ENCODE measurements around the gene TEAD4.

The TEAD4 gene

DNA sequence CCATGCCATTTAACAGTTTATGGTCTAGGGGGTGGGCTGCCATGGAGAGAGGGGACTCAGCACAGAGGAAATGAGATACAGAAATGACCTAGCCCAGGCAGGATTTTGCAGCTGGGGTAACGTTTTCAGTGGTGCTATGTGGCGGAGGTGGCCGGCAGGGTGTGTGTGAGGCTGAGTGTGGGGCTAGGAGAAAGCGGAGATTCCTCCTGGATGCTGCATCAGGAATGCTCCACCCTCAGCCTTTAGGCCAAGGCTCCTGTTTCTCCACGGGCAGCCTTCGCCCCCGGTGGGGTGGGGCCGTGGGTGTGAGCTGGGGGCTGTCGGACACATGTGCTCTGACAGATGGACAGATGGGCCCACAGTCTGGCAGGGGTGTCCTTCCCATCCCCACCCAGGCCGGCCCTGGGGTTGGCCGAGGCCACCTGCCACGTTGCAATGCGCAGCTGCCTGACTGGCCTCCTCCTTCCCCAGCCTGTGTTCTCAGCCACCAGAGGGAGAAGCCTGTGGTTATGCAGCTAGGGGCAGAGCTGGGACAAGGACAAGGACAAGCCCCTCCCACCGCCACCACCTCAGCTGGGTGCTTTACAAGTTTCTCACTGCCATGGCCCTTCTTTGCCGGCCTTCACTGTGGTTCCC, 44.3 kb downstream of the TEAD4 start:
- DNase-seq, result no peak

DNA sequence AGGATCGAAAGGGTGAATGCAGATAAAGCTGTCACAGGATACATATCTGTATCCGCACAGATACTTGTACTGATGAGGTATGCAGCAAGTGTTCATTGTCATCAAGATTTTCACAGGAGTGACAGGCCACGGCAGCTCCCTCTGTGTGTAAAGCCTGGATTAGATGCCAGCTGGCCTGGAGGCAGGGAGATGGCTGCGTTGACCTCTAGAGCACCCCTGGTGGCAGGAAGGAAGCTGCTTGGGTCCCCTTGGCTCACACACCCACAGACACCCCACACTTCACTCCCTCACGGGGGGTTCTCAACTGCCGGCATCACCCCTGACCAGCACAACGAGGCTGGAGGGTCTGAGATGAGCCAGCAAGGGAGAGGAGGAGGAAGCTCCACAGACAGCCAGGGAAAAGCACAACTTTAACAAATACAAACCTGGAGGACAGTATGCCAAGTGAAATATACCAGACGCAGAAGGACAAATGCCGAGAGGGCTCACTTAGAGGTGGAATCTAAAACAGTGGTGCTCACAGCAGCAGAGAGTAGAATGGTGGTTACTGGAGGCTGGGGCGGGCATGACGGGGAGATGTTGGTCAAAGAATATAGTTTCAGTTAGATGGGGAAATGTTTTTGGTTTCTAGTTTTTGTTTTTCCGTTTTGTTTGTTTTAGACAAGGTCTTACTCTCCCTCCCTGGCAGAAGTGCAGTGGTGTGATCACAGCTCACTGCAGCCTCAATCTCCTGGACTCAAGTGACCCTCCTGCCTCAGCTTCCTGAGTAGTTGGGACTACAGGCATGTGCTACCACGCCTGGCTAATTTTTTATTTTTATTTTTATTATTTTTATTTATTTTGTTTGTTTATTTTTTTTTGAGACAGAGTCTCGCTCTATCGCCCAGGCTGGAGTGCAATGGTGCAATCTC, 45.7 kb downstream of the TEAD4 start:
- no peak for DNase-seq

DNA sequence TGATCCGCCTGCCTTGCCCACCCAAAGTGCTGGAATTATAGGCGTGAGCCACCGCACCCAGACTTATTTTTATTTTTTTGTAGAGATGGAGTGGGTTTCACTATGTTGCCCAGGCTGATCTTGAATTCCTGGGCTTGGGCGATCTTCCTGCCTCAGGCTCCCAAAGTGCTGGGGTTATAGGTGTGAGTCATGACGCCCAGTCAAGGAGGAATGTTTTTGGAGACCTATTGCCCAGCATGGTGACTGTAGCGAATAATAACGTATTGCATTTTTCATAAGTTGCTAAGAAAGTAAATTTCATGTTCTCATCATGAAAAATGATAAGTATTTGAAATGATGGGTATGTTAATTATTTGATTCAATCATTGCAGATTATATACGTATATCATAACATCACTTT, 46.5 kb downstream of the TEAD4 start:
- DNase-seq, result no peak

DNA sequence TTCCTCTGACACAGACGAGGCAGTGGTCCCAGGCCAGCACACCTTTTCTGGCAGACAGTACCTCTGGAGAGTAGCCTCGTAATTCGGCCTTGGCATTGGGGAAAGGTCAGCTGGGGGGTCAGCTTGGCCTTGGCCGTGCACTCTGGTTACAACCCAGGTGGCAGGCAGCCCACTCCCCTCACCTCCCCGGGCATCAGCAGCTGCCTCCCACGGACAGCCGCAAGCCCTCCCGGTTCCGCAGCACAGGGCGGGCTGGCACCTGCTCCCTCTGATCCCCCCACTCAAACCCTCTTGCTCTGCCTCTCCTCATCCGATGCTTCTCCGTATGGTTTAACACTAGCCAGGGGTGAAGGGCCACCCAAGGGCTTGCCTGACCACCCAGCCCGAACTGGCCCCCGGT, 50.6 kb downstream of the TEAD4 start:
- no peak for DNase-seq

DNA sequence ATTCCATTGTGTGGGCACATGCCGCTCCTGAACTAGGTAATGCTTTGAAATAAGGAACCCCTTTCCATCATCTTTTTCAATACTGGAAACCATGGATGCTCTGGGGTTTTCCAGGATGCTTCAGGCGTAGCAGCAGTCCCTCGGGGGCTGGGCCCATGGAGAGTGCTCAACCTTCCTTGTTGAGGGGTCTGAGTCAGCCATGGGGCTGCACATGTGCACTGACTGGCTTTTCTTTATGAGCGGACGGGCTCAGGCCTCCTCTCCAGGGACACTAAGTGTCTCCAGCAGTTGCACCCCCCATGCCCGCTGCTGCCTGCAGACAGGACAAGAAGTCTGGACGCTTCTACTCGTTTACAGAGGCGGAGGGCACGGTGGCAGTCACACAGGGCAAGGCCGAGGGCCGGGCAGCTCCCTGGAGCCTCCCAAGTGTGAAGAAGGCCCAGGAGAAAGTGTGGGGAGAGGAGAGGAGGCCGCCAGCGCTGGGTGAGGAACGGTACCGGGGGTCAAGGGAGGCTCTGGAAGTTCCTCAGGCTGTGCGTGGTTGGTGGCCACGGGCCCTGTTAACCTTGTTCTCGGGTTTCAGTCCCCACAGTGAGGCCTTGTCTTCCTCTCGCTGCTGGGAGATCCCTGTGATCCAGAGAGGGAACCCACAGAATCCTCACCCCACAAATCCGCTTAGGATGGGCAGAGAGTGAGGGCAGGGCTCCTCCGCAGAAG, 51.2 kb downstream of the TEAD4 start:
- DNase-seq, result no peak

DNA sequence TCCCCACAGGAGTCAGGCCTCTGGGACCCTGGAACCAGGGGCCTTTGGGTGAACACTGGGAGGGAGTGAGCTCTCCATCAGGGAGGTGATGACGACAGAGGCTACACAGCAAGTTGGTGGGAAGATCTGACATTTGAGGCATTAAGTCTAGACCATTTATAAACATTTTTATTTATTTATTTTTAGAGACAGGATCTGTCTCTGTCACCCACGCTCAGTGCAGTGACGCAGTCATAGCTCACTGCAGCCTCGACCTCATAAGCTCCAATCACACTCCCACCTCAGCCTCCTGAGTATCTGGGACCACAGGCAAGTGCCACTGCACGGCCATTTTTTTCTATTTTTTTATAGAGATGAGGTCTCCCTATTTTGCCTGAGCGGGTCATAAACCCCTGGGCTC, 53.6 kb downstream of the TEAD4 start:
- no peak for DNase-seq

DNA sequence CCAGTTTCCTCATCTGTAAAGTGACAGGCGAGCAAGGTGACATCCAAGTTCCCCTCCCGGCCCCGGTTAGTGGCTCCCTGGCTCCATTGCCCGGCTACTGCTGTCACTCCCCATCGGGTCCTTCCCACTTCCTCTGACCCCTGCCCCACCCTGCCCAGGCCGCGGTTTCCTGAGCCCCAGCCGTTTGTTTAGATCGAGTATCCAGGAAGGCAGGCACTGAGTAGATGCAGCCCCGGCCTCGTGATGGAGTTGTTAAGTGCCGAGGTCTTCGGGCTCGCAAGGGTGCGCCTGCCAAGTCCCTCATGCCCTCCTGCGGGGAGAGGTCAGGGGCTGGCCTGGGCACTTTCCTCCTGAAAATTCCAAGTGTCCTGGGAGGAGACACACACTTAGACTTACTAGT, 55.4 kb downstream of the TEAD4 start:
- DNase-seq, result no peak

DNA sequence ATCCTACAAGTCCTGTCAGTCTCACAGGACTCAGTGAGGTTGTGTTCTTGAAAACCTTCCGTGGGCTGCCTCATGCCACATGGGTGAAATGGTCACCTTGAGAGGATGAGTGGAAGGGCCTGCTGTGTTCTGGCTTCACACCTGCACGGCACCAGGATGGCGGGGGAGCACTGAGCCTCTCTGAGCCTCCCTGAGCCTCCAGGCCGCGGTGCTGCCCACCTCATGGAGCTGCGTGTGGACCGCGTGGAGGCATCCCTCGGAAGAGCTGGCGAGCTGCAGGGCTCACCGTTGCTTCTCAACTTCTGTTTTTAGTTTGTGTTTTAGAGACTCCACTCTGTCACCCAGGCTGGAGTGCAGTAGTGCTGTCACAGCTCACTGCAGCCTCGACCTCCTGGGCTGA, 56.2 kb downstream of the TEAD4 start:
- no peak for DNase-seq

DNA sequence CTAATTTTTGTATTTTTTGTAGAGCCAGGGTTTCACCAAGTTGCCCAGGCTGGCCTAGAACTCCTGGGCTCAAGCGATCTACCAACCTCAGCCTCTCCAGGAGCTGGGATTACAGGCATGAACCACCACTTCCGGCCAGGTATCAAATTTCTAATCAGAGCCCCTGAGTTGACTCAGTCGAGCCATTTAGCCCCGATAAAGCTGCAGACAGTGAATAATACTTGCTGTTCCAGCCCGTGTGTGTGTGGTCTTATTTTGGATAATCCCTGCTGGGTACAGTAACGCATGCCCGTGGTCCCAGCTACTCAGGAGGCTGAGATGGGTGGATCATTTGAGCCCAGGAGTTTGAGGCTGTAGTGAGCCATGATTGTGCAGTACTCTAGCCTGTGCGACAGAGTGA, 57.0 kb downstream of the TEAD4 start:
- DNase-seq, result no peak

DNA sequence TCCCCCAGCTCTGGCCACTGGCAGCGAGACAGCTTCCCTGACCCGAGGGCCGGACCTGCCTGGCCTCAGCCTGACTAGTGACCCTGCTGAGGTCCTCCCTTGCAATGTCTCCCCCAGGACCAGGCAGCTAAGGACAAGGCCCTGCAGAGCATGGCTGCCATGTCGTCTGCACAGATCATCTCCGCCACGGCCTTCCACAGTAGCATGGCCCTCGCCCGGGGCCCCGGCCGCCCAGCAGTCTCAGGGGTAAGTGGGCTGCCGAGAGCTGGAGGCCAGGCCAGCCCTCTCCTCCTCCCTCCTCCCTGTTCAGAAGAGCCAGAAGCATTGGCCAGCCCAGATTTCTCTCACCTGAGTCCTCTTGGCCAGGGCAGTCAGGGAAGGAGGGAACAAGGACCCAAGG, 58.1 kb downstream of the TEAD4 start:
- no peak for DNase-seq

DNA sequence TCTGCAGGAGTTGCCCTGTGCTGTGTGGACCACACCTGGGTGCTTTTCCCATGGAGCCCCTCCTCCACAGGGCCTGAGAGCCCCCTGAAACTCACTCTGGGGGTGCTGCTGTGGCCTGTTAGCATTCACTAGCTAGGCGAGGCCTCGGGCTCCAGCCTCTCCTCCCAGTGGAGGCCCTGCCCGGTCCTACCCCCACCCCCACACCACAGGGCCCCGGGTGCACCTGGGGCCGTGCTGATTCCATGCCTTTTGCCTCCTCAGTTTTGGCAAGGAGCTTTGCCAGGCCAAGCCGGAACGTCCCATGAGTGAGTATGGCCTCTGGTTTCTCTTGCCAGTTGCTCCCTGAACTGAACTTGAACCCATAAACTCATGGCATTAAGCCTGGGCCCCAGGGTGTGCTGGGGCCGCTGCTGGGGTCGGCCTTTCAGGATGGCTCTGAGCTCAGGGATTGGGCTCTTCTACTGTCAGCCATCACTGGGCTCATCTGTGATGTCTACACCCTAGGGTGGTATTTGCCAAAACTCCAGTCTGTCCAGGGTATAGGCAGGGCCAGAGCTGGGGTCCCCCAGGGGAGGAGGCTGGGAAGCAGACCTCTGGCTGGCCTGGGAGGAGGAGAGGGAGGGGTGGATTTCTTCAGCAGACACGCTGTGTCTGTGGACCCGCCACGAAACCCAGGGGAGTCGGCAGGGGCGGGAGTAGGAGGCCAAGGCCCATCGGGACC, 59.2 kb downstream of the TEAD4 start:
- no peak for DNase-seq

DNA sequence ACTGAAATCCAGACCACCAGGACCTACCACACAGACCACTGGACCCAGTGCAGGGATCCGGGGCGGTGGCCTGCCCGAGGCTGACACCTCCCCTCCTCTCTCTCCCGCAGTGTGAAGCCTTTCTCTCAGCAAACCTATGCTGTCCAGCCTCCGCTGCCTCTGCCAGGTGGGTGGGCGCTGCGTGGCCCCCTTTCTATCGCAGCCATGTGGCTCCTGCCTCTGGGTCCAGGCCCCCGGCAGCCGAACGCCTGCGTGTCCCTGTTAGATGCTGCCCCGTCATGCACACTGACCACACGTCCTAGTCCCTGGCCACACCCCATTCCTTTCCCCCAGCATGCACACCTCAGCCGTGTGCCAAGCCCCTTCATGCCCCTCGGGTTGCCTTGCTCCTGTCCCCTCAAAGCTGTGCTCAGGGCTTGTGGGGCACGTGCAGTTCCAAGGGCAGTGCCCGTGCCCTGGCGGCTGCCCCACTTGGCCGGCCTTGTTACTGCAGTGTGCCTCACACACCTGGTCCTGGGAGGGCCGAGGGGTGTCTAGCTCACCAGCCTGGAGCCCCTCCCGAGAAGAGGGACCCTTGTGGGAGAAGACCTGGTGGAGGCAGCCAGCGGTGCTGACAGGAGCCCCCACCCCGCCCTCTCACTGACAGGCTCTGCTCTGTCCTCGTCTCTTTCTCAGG, 59.9 kb downstream of the TEAD4 start:
- DNase-seq, result no peak

DNA sequence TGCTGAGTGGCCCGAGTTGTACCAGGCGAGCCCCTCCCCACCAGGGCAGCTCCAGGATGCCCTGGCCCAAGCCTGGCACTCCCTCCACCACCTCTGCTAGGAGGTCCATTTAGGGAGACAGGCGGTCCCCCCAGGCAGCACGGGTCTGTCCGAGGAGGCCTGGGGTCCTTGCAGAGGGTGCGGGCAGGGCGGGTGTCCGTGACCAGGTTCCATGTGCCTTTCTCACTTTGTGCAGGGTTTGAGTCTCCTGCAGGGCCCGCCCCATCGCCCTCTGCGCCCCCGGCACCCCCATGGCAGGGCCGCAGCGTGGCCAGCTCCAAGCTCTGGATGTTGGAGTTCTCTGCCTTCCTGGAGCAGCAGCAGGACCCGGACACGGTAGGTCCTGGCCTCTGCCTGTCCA, 61.2 kb downstream of the TEAD4 start:
- DNase-seq, result no peak

DNA sequence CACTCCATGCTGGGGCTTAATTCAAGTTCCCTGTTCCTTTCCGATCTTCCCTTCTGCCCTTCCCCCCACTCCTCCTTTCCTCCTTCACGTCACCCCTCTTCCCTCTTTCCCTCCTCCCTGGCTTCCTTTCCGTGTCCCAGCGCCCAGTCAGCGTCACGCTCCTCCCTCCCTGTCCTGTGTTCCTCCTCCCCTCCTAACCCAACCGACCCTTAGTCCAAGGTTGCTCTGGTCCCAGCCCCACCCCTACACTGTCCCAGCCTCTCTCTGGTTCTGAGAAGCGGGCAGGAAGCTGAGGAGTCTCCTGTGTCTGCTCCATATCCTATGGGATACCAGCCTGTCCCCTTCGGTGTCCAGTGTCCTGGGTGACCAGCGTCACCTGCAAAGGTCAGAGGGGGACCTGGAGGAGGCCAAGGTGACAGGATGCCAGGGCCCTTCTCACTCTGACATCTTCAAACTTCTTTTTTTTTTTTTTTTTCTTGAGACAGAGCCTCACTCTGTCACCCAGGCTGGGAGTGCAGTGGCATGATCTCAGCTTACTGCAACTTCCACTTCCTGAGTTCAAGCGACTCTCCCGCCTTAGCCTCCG, 61.7 kb downstream of the TEAD4 start:
- no peak for DNase-seq

DNA sequence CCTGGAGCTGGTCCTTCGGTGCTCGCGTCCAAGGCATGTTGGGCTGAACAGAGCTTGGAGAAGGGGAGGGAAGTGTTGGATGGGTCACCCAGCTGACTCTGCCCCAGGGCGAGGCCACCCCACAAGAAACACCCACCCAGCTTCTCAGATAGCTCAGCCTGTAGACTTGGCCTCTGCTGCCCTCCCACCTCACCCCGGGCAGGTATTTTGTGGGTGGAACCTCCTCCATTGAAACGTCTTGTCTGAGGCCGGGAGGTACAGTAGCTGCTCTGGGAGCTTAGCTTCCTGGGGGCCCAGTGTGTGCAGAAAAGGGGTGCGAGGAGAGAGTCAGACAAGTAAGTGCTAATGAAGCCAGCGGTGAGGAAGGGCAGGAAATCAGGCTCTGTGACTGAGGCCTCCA, 63.2 kb downstream of the TEAD4 start:
- no peak for DNase-seq

DNA sequence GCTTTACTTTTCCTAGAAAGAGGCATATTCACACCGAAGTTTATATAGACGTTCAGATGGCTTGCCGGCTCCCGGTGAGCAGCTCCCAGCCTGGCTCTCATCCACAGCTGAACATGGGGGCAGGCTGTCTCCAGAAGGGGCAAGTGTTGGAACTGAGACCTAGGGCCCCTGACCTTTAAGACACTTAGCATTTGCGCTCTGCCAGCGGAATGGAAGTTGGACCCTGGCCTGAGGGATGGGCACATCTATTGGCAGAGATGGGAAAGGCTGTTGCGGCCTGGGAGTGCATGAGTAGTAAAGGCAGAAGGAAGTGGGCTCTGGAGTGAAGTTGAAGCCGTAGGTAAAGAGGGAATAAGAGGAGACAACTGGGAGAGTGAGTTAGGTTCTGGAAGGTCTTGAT, 63.8 kb downstream of the TEAD4 start:
- DNase-seq, result no peak

DNA sequence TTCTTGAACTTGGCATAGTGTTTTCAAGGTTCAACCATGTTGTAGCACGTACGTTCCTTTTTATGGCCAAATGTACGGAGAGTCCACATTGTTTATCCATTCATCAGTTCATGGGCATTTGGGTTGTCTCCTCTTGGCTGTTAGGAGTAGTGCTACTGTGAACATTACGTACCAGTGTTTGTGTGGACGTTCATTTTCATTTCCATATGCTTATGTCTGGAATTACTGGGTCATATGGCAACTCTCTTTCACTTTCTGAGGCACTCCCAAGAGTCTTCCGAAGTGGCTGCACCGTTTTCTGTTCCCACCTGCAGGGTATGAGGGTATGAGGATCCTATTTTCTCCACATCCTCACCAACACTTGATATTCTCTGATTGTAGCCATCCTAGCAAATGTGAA, 68.9 kb downstream of the TEAD4 start:
- DNase-seq, result no peak

DNA sequence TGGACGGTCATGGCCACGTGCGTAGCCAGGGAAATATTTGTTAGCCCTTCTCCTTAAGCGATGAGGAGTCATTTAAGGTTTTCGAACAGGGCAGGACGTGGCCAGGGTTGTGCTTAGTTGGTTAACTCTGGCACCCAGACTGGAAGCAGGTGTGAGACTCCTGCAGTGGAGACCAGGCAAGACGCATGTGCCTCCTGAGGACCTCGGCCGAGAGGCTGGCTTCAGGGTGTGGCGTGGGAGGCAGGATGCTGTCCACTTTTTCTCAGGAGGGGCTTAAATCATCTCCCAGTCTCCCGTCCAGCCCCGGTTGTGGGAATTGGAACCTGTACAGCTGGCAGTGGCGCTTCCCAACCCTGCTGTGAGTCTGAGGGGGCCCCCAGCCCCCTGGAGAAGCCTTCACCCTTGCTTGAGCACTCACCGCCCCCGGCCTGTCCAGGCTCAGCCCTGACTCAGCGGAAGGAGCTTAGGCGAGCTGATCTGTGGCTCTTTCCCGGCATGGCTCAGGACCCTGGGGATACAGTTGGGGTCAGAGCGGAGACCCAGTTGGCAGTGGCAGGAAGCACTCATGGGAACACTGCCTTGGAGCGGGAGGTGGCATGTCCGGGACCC, 71.7 kb downstream of the TEAD4 start:
- DNase-seq, result no peak

DNA sequence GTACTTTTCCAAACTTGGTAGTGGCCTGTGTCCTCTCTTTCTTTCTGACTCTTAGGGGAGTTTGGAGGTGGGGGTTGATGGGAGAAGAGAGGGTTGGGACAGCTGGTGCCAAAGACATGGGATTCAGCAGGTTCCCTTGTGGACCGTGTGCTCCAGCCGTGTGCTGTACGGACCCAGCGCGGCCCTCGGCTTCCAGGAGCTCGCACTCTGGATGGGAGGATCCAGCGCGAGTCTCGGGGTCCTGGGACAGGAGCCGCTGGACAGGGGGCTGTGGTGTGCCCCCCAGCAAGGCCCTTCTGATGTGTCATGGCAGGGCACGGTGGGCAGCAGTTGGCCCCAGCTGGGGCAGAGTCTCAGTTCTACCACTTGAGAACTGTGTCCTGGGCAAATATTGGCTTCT, 73.0 kb downstream of the TEAD4 start:
- DNase-seq, result no peak

DNA sequence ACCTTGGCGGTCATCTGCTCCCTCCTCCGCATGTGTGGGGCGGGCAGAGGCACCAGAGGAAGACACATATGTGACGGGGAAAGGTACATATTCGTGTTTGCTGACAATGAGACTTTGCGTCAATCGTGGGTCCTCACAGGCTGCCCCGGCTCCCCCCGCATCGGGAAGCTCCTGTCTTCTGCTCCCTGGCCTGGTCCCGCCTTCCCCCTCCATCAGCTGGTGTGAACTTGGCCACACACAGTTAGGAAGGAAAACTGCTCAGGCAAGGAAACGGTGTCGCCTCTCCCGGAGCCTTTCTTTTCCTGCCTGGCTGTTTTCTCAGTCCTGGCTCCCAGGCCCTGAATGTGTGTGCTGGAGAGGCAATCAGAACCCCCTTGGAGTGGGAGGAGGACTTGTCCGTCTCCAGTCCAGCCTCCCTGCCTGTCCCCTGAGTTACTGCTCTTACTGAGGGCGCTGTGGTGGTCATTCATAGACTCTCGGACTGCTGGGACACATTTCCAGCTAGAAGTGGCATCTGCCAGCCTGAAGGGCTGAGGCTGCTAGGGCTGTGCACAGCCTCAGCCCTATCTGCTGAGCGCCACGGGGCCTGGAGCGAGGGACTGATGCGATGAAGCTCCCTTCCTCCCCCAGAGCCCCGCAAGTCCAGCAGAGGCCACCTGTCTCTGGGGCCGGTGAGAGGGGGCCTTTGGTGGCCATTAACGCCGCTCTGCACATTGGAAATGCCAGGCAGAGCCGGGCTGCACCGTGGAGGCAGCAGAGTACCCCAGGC, 73.8 kb downstream of the TEAD4 start:
- no peak for DNase-seq

DNA sequence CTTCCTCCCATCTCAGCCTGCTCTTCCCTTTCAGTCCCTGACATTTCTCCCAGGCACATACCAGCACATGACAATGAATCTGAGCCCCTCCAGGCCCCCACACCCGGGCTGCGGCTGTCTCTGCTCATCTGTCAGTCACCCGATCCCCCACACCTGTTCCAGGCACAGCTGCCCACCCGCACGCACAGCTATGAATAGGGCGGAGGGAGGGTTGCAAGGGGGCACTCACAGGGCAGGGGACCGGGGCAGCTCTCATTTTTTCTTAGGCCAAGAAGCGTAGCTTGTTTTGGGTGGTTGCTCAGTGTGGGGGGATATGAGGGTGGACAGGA, 74.3 kb downstream of the TEAD4 start:
- DNase-seq, result no peak

Measured in activated CD4-positive, alpha-beta T cell treated with anti-CD3 and anti-CD28 coated beads for 1 hour (primary cell).